ENCODE measurements around the gene KRTAP6-3.

Gene KRTAP6-3

GRCh38 chr21:30625449-30626165, 33.4 kb downstream of the KRTAP6-3 start:
- DNase-seq (ENCODE audit: low spot score) = no peak

GRCh38 chr21:30628109-30628508, 35.9 kb downstream of the KRTAP6-3 start:
- DNase-seq (ENCODE audit: low spot score) = no peak

DNA sequence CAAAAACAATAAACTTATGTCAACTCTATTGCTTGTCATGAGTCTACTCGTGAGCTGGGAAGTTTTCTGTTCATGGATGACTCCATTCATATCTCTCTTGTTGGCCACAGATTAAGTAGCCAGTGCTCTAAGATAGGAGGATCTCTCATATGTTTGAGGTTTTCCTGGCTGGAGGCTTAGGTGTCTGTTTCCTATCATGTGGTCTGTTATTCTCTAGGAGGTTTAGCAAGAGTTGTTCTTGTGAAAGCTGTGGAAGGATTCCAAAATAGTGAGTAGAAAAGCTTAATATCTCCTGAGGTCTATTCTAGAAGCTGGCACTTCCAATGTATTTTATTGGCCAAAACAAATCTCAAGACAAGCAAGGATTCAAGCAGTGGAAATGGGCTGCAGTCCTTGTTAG, 37.0 kb downstream of the KRTAP6-3 start:
- DNase-seq (ENCODE audit: low spot score) = no peak

DNA sequence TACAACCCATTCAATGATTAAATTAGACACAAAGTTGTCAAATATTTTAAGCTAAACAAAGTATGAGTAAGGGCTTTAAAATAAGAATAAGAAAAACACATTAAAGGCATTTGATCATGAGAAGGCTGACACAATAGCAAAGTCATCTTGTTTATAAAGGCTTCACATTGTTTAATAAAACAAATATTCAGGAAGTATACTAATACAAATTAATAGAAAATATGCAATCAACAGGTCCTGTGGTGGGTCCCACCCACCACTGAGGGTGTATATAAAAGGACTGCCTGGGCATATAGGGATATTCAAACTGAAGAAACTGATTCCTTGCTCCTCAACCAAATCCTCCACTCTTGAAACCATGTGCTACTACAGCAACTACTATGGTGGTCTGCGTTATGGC, 42.7 kb downstream of the KRTAP6-3 start, which contains the start of gene KRTAP20-2:
Gene KRTAP20-2 (plus strand): TSS at position 301 of the 400 bp plus-strand sequence. CDS start 58 bp downstream, at position 359.
- DNase-seq (ENCODE audit: low spot score) = no peak

GRCh38 chr21:30638686-30639085, 46.4 kb downstream of the KRTAP6-3 start:
- DNase-seq (ENCODE audit: low spot score) = no peak

DNA sequence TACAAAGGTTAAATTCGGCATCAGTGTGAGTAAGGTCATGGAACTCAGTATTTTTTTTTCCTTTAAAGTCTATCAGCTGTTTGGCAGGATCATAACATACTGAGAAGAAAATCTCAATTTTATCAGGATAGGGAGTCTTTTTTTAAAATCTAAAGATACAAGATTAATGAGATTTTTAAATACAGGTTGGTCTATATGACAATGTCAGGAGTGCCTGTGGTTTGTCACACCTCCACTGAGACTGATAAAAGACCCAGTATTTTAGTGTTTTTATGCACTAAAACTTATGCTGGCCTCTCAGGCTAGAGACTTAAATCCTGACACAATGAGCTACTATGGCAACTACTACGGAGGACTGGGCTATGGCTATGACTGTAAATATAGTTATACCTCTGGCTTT, 50.3 kb downstream of the KRTAP6-3 start, which contains the start of gene KRTAP20-3:
Gene KRTAP20-3 (plus strand): TSS at position 301 of the 400 bp plus-strand sequence.
- DNase-seq (ENCODE audit: low spot score) = no peak
